ENCODE measurements around the gene RAMP3. TPM values are rescaled to one million over a fixed set of nuclear protein-coding genes. Genes with fewer than 3 reads are reported as not detected.

The RAMP3 gene
- total RNA-seq, 1 donor from 2014 or later = not detected

GRCh38 chr7:45202625-45203024, 45.0 kb downstream of the RAMP3 start:
- H3K9me3 Mint-ChIP-seq (ENCODE audit: unreplicated experiment) = peaks cover 5% of the 10 kb centered on the region
- Histone ChIP-seq H4K20me1 (ENCODE audit: insufficient read depth, low read length) (no peaks in the 10 kb centered on the region), H3K36me3 (ENCODE audit: insufficient read depth, low read length) (no peaks in the 10 kb centered on the region), H3K27me3 (ENCODE audit: insufficient read depth, low read length) (peaks cover 14% of the 10 kb centered on the region), H3K27ac (ENCODE audit: low read depth, low read length) (no peak overlapping the region), H3K4me3 (ENCODE audit: insufficient read depth, low read depth, low read length) (no peak overlapping the region), H3K9ac (ENCODE audit: low read length) (no peak overlapping the region), H3K4me2 (ENCODE audit: low read length) (no peak overlapping the region), H3K4me1 (ENCODE audit: insufficient read depth, low read length) (no peaks in the 10 kb centered on the region), H3K79me2 (ENCODE audit: insufficient read depth, low read length) (no peaks in the 10 kb centered on the region), H3K9me3 (ENCODE audit: insufficient read depth, low read depth, low read length) (no peaks in the 10 kb centered on the region), H2AFZ (ENCODE audit: low read depth, low read length) (no peak overlapping the region)
- H3K4me1 Mint-ChIP-seq (ENCODE audit: low read depth, unreplicated experiment) = peaks cover 8% of the 10 kb centered on the region
- FAIRE-seq (no peak), DNase-seq (ENCODE audit: low read depth) (no peak)
- H3K4me3 Mint-ChIP-seq (ENCODE audit: unreplicated experiment) = no peak overlapping the region
- peaks cover 29% of the 10 kb centered on the region for H3K27me3 Mint-ChIP-seq (ENCODE audit: low read depth, unreplicated experiment)
- H3K36me3 Mint-ChIP-seq (ENCODE audit: low read depth, unreplicated experiment) = peaks cover 1% of the 10 kb centered on the region
- H3K27ac Mint-ChIP-seq (ENCODE audit: unreplicated experiment) = no peak overlapping the region
- TF ChIP-seq EZH2 (IDR thresholded peaks at IDR 0.05; ENCODE audit: insufficient read depth, low read length) = no peak
- no peak for TF ChIP-seq CTCF (IDR thresholded peaks at IDR 0.05; ENCODE audit: insufficient read depth, low read depth, low read length)

GRCh38 chr7:45203036-45203435, 45.4 kb downstream of the RAMP3 start:
- peaks cover 29% of the 10 kb centered on the region for H3K27me3 Mint-ChIP-seq (ENCODE audit: low read depth, unreplicated experiment)
- H3K9me3 ChIP-seq (ENCODE audit: insufficient read depth, low read depth, low read length) = no peaks in the 10 kb centered on the region
- FAIRE-seq = no peak

More at GRCh38 chr7:45203036-45203435, 45.4 kb downstream of the RAMP3 start:
- Histone ChIP-seq H3K4me3 (ENCODE audit: insufficient read depth, low read depth, low read length) (no peak overlapping the region), H3K36me3 (ENCODE audit: insufficient read depth, low read length) (no peaks in the 10 kb centered on the region), H3K4me2 (ENCODE audit: low read length) (no peak overlapping the region), H4K20me1 (ENCODE audit: insufficient read depth, low read length) (no peaks in the 10 kb centered on the region), H3K27me3 (ENCODE audit: insufficient read depth, low read length) (peaks cover 16% of the 10 kb centered on the region), H3K79me2 (ENCODE audit: insufficient read depth, low read length) (no peaks in the 10 kb centered on the region), H3K27ac (ENCODE audit: low read depth, low read length) (no peak overlapping the region), H3K4me1 (ENCODE audit: insufficient read depth, low read length) (no peaks in the 10 kb centered on the region), H3K9ac (ENCODE audit: low read length) (no peak overlapping the region), H2AFZ (ENCODE audit: low read depth, low read length) (no peak overlapping the region)
- Mint-ChIP-seq H3K9me3 (ENCODE audit: unreplicated experiment) (peaks cover 5% of the 10 kb centered on the region), H3K4me3 (ENCODE audit: unreplicated experiment) (no peak overlapping the region), H3K36me3 (ENCODE audit: low read depth, unreplicated experiment) (peaks cover 1% of the 10 kb centered on the region), H3K4me1 (ENCODE audit: low read depth, unreplicated experiment) (peaks cover 8% of the 10 kb centered on the region), H3K27ac (ENCODE audit: unreplicated experiment) (no peak overlapping the region)
- no peak for DNase-seq (ENCODE audit: low read depth)
- TF ChIP-seq EZH2 (IDR thresholded peaks at IDR 0.05; ENCODE audit: insufficient read depth, low read length) (no peak), CTCF (IDR thresholded peaks at IDR 0.05; ENCODE audit: insufficient read depth, low read depth, low read length) (no peak)

Measured in astrocyte (in vitro differentiated cells and primary cell).